GM12891 (cell line): Measurements from ENCODE around the gene ACTN3.

ENCODE experiments used
- PAX5 ChIP-seq: IDR thresholded peaks from 2 replicates; pipeline ENCODE4 v1.6.1; 2011; ENCODE audit warnings: low read length, moderate library complexity, mild to moderate bottlenecking; ENCODE audit not compliant: insufficient read depth, severe bottlenecking
- POLR2A ChIP-seq: IDR thresholded peaks from 2 replicates; pipeline ENCODE4 v1.6.1; 2011; ENCODE audit warnings: low read depth, low read length, control low read depth
- POLR2AphosphoS5 ChIP-seq: IDR thresholded peaks from 2 replicates; pipeline ENCODE4 v1.6.1; 2011; ENCODE audit warnings: low read depth, low read length, control low read depth
- SPI1 ChIP-seq: IDR thresholded peaks from 2 replicates; pipeline ENCODE4 v1.6.1; 2011; ENCODE audit warnings: low read depth, low read length, control low read depth

DNA sequence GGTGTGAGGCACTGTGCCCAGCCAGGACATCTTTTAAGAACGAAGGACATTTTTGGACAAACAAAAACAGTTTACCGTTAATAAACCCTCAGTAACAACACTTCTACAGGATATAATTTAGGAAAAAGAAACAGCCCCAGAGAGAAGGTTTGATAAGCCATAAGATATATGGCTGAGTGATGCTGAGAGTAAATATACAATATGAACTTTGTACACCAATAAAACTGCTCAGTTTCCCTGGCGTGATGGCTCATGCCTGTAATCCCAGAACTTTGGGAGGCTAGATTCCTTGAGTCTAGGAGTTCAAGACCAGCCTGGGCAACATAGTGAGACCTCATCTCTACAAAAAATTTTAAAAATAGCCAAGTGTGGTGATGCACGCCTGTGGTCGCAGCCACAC, 48.2 kb upstream of the ACTN3 start:
- TF ChIP-seq POLR2A = no peak
- TF ChIP-seq PAX5 = no peak
- no peak for TF ChIP-seq SPI1
- TF ChIP-seq POLR2AphosphoS5 = no peak
